WTC11 (cell line): Measurements from ENCODE around the gene FNDC3B. TPM values are rescaled to one million over a fixed set of nuclear protein-coding genes. Genes with fewer than 3 reads are reported as not detected.

Experiments
- ATAC-seq: fragments of 200-7000 bp; cut with Tn5 transposase; 2 replicates; pipeline ENCODE4 v1.10.0; 2021; ENCODE audit warnings: mild to moderate bottlenecking, moderate library complexity
- CTCF ChIA-PET: fragments of 300-600 bp; sonication (Branson Sonifier 250); formaldehyde crosslinking; loops from one replicate; lab custom pipeline; 2021; ENCODE audit warnings: antibody characterized with exemption; lab: Charles Lee
- POLR2A ChIA-PET: fragments of 350-600 bp; sonication (Branson Sonifier 250); formaldehyde crosslinking; loops from one replicate; lab custom pipeline; 2021; ENCODE audit warnings: antibody characterized with exemption; lab: Charles Lee
- DNase-seq: peaks from one replicate; pipeline ENCODE4 v3.0.0; 2021; ENCODE audit warnings: low spot score
- H3K27ac Mint-ChIP-seq: 2 replicates; pipeline ENCODE4 v1.8.0; 2021; ENCODE audit warnings: mixed read lengths
- H3K27me3 Mint-ChIP-seq: 2 replicates; pipeline ENCODE4 v1.8.0; 2021; ENCODE audit warnings: low read depth, mild to moderate bottlenecking, moderate library complexity, mixed read lengths
- H3K36me3 Mint-ChIP-seq: 2 replicates; pipeline ENCODE4 v1.8.0; 2021; ENCODE audit warnings: mixed read lengths
- H3K4me1 Mint-ChIP-seq: 2 replicates; pipeline ENCODE4 v1.8.0; 2022; ENCODE audit warnings: mixed read lengths
- H3K4me3 Mint-ChIP-seq: 2 replicates; pipeline ENCODE4 v1.8.0; 2021; ENCODE audit warnings: mild to moderate bottlenecking, moderate library complexity, mixed read lengths
- H3K9me3 Mint-ChIP-seq: 2 replicates; pipeline ENCODE4 v1.8.0; 2021; ENCODE audit warnings: mixed read lengths
- ATF2 ChIP-seq: sonication (generic); formaldehyde crosslinking; IDR thresholded peaks from 2 replicates; pipeline ENCODE4 v1.8.1; 2022; ENCODE audit warnings: low read depth, missing genetic modification reagents, borderline replicate concordance
- CREB1 ChIP-seq: sonication (generic); formaldehyde crosslinking; IDR thresholded peaks from 2 replicates; pipeline ENCODE4 v1.8.0; 2023; ENCODE audit warnings: mild to moderate bottlenecking, missing genetic modification reagents
- GABPB1 ChIP-seq: sonication (generic); formaldehyde crosslinking; IDR thresholded peaks from 2 replicates; pipeline ENCODE4 v1.8.1; 2023; ENCODE audit warnings: mild to moderate bottlenecking, missing genetic modification reagents
- GRHL2 ChIP-seq: fragments of 250-450 bp; sonication (Bioruptor Pico); IDR thresholded peaks from 2 replicates; pipeline ENCODE4 v1.8.0; 2022; ENCODE audit warnings: mild to moderate bottlenecking, moderate library complexity; ENCODE audit not compliant: insufficient replicate concordance, severe bottlenecking
- JUN ChIP-seq: sonication (generic); formaldehyde crosslinking; IDR thresholded peaks from 2 replicates; pipeline ENCODE4 v1.8.0; 2023; ENCODE audit warnings: mild to moderate bottlenecking, missing genetic modification reagents
- MXD4 ChIP-seq: fragments of 250-450 bp; sonication (Bioruptor Pico); IDR thresholded peaks from 2 replicates; pipeline ENCODE4 v1.8.0; 2021; ENCODE audit warnings: mild to moderate bottlenecking, moderate library complexity, borderline replicate concordance
- NR2C2 ChIP-seq: sonication (generic); formaldehyde crosslinking; IDR thresholded peaks from 2 replicates; pipeline ENCODE4 v1.8.0; 2022; ENCODE audit warnings: mild to moderate bottlenecking, missing genetic modification reagents
- OVOL2 ChIP-seq: fragments of 250-450 bp; sonication (Bioruptor Pico); IDR thresholded peaks from 2 replicates; pipeline ENCODE4 v1.9.0; 2021; ENCODE audit warnings: mild to moderate bottlenecking, borderline replicate concordance
- PREB ChIP-seq: sonication (generic); formaldehyde crosslinking; IDR thresholded peaks from 2 replicates; pipeline ENCODE4 v1.8.1; 2022; ENCODE audit warnings: mild to moderate bottlenecking, missing genetic modification reagents, moderate library complexity, borderline replicate concordance
- ZNF317 ChIP-seq: sonication (generic); formaldehyde crosslinking; IDR thresholded peaks from 2 replicates; pipeline ENCODE4 v1.8.1; 2023; ENCODE audit warnings: low read depth, mild to moderate bottlenecking, moderate library complexity, missing genetic modification reagents, borderline replicate concordance
- ZNF532 ChIP-seq: fragments of 250-450 bp; sonication (Bioruptor Pico); IDR thresholded peaks from 2 replicates; pipeline ENCODE4 v1.9.0; 2021; ENCODE audit warnings: mild to moderate bottlenecking, borderline replicate concordance
- ZNF671 ChIP-seq: fragments of 250-450 bp; sonication (Bioruptor Pico); IDR thresholded peaks from 2 replicates; pipeline ENCODE4 v1.8.0; 2021; ENCODE audit warnings: mild to moderate bottlenecking
- total RNA-seq: library from RNA; stranded (reverse); gene quantifications from 3 replicates; pipeline ENCODE4 v1.2.3, GENCODE V29; 2021
- TF ChIP-seq, protein P1 (sequence below): sonication (generic); formaldehyde crosslinking; IDR thresholded peaks from 2 replicates; pipeline ENCODE4 v1.8.1; 2023; ENCODE audit warnings: mild to moderate bottlenecking, missing genetic modification reagents, moderate library complexity
- TF ChIP-seq, protein P2 (sequence below): sonication (generic); formaldehyde crosslinking; conservative IDR thresholded peaks from 2 replicates; pipeline ENCODE4 v1.8.1; 2022; ENCODE audit warnings: mild to moderate bottlenecking, missing genetic modification reagents
- TF ChIP-seq, protein P3 (sequence below): fragments of 250-450 bp; sonication (Bioruptor Pico); IDR thresholded peaks from 2 replicates; pipeline ENCODE4 v2.1.2; 2022; ENCODE audit warnings: mild to moderate bottlenecking, moderate library complexity
- TF ChIP-seq, protein P4 (sequence below): sonication (generic); formaldehyde crosslinking; IDR thresholded peaks from 2 replicates; pipeline ENCODE4 v1.8.0; 2022; ENCODE audit warnings: mild to moderate bottlenecking, missing genetic modification reagents
- TF ChIP-seq, protein P5 (sequence below): fragments of 250-450 bp; sonication (Bioruptor Pico); IDR thresholded peaks from 2 replicates; pipeline ENCODE4 v1.9.0; 2021; ENCODE audit warnings: mild to moderate bottlenecking

The FNDC3B gene
- total RNA-seq, 1 experiment from 2014 or later = 42.8 TPM

- TF ChIP-seq CREB1 (CRISPR knock-in tag) (no peak), MXD4 (no peak), JUN (CRISPR knock-in tag) (no peak)
- TF ChIP-seq, protein P1, sequence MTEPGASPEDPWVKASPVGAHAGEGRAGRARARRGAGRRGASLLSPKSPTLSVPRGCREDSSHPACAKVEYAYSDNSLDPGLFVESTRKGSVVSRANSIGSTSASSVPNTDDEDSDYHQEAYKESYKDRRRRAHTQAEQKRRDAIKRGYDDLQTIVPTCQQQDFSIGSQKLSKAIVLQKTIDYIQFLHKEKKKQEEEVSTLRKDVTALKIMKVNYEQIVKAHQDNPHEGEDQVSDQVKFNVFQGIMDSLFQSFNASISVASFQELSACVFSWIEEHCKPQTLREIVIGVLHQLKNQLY (CRISPR knock-in tag) = no peak
- TF ChIP-seq, all 79 proteins: peak for 0
- no peaks in the 10 kb centered on the region for H3K9me3 Mint-ChIP-seq
- peak overlapping the region; percentile 96 for H3K27ac Mint-ChIP-seq
- POLR2A ChIA-PET = interaction anchor here (0.9 kb wide), 1 partner anchor 132 kb away, joined by 3 read pairs; the partner anchor contains the start of gene FNDC3B
- ATAC-seq (no peak), DNase-seq (no peak)
- peaks cover 82% of the 10 kb centered on the region for H3K4me1 Mint-ChIP-seq
- no peaks in the 10 kb centered on the region for H3K27me3 Mint-ChIP-seq
- H3K4me3 Mint-ChIP-seq = peak overlapping the region; percentile 19; the same call in 1 of the 2 replicates
- CTCF ChIA-PET = interaction anchor here (1.0 to 1.6 kb wide), 2 partner anchors 37 to 161 kb away, joined by 3 to 4 read pairs; no protein-coding TSS in a partner anchor
- no peaks in the 10 kb centered on the region for H3K36me3 Mint-ChIP-seq
Measured at GRCh38 chr3:172170841-172171240, 131.5 kb downstream of the FNDC3B start.

GRCh38 chr3:172171396-172172075, 132.2 kb downstream of the FNDC3B start:
- ChIA-PET CTCF (interaction anchor here (0.7 to 1.6 kb wide), 2 partner anchors 132 to 161 kb away, joined by 4 to 6 read pairs; partner anchors contain the start of gene FNDC3B), POLR2A (interaction anchor here (0.7 kb wide), 1 partner anchor 33 kb away, joined by 4 read pairs; no protein-coding TSS in a partner anchor)
- DNase-seq (no peak), ATAC-seq (peak; percentile 7; the same call in 1 of the 2 replicates)
- no peak overlapping the region for H3K4me3 Mint-ChIP-seq
- H3K27ac Mint-ChIP-seq = peak overlapping the region; percentile 96
- H3K36me3 Mint-ChIP-seq = no peaks in the 10 kb centered on the region
- H3K27me3 Mint-ChIP-seq = no peaks in the 10 kb centered on the region
- no peaks in the 10 kb centered on the region for H3K9me3 Mint-ChIP-seq
- peaks cover 84% of the 10 kb centered on the region for H3K4me1 Mint-ChIP-seq
- TF ChIP-seq ZNF532 = no peak
- TF ChIP-seq, protein P2, sequence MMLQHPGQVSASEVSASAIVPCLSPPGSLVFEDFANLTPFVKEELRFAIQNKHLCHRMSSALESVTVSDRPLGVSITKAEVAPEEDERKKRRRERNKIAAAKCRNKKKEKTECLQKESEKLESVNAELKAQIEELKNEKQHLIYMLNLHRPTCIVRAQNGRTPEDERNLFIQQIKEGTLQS = no peak
- TF ChIP-seq ZNF671 (CRISPR knock-in tag) = no peak
- TF ChIP-seq, protein P3, sequence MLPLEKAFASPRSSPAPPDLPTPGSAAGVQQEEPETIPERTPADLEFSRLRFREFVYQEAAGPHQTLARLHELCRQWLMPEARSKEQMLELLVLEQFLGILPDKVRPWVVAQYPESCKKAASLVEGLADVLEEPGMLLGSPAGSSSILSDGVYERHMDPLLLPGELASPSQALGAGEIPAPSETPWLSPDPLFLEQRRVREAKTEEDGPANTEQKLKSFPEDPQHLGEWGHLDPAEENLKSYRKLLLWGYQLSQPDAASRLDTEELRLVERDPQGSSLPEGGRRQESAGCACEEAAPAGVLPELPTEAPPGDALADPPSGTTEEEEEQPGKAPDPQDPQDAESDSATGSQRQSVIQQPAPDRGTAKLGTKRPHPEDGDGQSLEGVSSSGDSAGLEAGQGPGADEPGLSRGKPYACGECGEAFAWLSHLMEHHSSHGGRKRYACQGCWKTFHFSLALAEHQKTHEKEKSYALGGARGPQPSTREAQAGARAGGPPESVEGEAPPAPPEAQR = no peak
- TF ChIP-seq PREB = no peak
- no peak for TF ChIP-seq OVOL2 (CRISPR knock-in tag)
- TF ChIP-seq GRHL2 = no peak
- TF ChIP-seq, protein P4, sequence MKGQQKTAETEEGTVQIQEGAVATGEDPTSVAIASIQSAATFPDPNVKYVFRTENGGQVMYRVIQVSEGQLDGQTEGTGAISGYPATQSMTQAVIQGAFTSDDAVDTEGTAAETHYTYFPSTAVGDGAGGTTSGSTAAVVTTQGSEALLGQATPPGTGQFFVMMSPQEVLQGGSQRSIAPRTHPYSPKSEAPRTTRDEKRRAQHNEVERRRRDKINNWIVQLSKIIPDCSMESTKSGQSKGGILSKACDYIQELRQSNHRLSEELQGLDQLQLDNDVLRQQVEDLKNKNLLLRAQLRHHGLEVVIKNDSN (CRISPR knock-in tag) = no peak
- no peak for TF ChIP-seq ZNF317 (CRISPR knock-in tag)
- no peak for TF ChIP-seq GABPB1
- no peak for TF ChIP-seq NR2C2 (CRISPR knock-in tag)
- no peak for TF ChIP-seq ATF2 (CRISPR knock-in tag)
- TF ChIP-seq, protein P5, sequence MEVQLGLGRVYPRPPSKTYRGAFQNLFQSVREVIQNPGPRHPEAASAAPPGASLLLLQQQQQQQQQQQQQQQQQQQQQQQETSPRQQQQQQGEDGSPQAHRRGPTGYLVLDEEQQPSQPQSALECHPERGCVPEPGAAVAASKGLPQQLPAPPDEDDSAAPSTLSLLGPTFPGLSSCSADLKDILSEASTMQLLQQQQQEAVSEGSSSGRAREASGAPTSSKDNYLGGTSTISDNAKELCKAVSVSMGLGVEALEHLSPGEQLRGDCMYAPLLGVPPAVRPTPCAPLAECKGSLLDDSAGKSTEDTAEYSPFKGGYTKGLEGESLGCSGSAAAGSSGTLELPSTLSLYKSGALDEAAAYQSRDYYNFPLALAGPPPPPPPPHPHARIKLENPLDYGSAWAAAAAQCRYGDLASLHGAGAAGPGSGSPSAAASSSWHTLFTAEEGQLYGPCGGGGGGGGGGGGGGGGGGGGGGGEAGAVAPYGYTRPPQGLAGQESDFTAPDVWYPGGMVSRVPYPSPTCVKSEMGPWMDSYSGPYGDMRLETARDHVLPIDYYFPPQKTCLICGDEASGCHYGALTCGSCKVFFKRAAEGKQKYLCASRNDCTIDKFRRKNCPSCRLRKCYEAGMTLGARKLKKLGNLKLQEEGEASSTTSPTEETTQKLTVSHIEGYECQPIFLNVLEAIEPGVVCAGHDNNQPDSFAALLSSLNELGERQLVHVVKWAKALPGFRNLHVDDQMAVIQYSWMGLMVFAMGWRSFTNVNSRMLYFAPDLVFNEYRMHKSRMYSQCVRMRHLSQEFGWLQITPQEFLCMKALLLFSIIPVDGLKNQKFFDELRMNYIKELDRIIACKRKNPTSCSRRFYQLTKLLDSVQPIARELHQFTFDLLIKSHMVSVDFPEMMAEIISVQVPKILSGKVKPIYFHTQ = no peak
